HL-60/S4 (cell line): ENCODE measurements around the gene CLEC16A.

Source experiments
- in situ Hi-C: fragments of 300-500 bp; cut with MboI; formaldehyde crosslinking; loops from 2 replicates; pipeline ENCODE4 v1.14.3; 2022; ENCODE audit warnings: low sequenced_read_pairs

The CLEC16A gene

GRCh38 chr16:11128211-11129141, 184.1 kb downstream of the CLEC16A start:
- in situ Hi-C loops = no loop called here

DNA sequence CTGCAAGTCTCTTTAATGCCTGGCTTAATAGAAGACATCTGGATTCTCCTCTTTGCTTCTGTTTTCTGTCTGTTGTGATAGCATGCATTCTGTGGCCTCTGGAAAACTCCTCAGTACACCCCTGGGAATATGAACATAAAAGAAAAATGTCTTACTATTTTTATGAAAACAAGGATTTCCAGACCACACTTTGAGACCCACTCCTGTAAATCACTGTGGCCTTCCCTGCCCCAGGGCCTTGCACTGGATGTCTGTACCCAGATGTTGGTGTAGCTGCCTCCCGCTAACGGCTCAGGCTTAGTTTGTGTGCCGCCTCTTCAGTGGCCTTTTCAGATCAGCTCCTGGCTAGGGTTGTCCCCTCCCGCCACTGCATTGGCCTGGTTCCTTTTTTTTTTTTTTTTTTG, 185.0 kb downstream of the CLEC16A start:
- in situ Hi-C loops = no loop called here

- in situ Hi-C loops = no loop called here
Measured at GRCh38 chr16:11130978-11131665, 186.8 kb downstream of the CLEC16A start.

GRCh38 chr16:11131706-11132105, 187.3 kb downstream of the CLEC16A start:
- in situ Hi-C loops = no loop called here

DNA sequence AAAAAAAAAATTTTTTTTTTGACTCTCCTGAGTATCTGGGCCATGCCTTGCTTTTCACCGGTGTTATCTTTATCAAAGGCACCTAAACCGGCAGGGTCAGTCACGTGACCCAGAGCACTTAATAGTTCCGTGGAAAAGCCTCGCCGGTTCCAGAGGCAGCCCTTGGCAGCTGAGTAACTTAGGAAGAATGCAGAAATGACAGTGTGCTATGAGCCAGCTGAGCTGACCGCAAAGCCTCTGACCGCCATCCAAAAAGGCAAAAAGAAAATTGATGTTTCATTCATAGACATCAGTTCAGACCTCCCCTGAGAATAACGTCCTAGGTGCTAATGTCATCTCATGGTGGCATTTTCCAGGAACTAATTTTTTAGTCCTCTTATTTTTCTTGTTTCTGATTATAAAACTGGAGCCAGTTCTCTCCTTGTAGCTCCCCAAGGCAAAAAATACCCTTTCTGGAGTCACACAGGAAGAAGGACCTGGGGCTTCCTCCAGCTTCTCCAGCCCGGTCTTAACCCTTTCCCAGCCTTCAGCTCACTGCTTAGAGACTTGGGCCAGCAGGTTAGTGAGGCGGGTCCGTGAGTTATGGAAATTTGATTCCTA, 189.1 kb downstream of the CLEC16A start:
- in situ Hi-C loops = no loop called here

DNA sequence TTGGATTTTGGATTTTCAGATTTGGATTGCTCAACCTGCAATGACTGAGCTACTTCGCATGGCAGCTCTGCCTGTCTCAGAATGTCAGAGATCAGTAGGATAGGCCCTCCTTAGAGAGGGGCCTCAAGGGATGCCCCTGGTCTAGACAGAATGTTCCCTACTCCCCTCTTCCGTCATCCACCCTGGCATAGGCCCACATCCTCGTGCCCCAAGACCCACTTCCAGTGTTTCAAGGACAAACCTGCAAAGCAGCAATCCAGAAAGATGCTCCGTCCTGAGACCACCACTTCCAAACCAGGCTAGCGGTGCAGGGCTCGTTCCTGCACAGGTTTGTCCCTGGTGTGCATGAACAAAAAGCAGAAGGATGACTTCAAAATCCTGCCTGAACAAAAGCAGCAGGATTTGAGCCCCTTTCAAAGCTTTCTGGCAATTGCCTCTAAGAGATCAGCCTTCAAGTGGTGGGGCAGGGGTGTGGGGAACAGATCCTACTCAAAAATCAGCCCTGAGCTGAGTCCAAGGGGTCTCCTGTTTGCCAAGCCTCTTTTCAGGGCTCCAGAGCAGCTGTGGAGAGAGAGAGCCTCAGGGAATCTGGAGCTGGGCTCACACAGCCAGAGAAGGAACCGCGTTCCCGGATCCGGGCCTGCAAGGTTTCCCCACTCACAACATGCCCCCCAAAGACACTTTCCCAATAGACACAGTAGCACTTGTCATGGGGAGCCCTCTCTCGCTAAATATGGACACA, 190.5 kb downstream of the CLEC16A start:
- in situ Hi-C loops = no loop called here

GRCh38 chr16:11135464-11135973, 191.2 kb downstream of the CLEC16A start:
- in situ Hi-C loops = no loop called here

DNA sequence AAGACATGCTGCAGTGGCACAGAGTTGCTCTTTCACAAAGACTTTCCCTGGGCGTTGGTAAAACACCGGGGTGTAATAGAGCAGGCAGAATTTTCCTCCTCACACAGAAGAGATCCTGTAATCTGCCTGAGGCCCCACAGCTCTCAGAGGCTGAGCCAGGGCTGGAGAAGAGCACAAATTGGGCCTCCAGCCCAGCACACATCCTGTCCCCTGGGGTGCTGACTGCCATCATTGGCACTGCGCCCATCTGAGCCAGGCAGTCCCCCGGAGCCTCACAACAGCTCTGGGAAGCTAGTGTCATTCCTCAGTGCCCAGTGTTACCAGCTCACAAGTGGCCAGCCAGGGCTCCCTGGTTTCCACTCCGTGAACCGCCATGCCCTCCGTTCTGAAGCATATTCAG, 192.2 kb downstream of the CLEC16A start:
- in situ Hi-C loops = no loop called here

- in situ Hi-C loops = no loop called here
Measured at GRCh38 chr16:11138022-11138768, 193.8 kb downstream of the CLEC16A start.

DNA sequence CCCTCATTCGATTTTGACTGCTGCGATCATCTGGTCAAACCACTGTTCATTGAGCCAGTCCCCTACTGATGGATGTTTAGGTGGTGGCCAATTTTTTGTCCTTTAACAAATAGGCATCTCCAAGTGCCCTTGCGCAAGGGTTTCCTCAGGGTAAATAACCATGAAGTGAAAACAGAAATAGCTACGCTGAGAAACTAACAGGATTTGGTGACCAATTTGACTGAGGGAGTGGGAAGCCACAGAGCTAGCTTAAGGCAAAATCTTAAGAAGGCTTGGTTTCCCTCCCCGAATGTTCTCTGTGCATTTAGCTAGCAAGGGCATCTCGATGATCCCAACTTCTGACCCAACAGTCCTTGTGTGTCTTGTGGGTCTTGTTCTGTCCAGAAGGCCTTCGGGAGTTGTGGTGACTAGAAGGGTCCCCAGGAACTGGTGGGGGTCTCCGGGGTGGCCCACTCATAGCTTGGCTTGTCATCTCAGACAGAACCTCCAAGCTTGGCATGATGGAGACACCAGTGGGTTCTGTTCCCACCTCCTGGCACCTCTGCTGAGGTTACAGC, 194.5 kb downstream of the CLEC16A start:
- in situ Hi-C loops = no loop called here

GRCh38 chr16:11139326-11140097, 195.1 kb downstream of the CLEC16A start:
- in situ Hi-C loops = no loop called here

GRCh38 chr16:11140098-11140375, 195.7 kb downstream of the CLEC16A start:
- in situ Hi-C loops = no loop called here

- in situ Hi-C loops = no loop called here
Measured at GRCh38 chr16:11140466-11140865, 196.1 kb downstream of the CLEC16A start.

DNA sequence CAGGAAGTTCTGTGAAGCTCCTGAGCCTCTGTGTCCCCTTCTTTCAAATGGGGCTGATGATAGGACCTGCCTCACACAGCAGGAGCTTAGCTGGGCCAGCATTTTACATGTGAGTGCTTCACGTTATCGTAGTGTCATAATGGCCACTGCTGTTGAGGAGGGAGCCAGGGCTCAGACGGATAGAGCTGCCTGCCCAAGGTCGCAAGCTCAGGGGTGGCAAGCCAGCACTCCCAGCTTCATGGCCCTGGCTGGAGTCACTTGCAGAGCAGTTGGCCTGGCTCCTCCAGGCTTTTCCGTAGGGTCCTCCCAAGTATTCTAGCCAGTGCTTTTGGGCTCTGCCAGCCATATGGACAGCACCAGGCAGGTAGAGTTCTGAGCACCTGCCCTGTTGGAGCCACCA, 196.5 kb downstream of the CLEC16A start:
- in situ Hi-C loops = no loop called here

- in situ Hi-C loops = no loop called here
Measured at GRCh38 chr16:11141409-11142260, 197.3 kb downstream of the CLEC16A start.

- in situ Hi-C loops = no loop called here
Measured at GRCh38 chr16:11142261-11142630, 197.9 kb downstream of the CLEC16A start.

- in situ Hi-C loops = no loop called here
Measured at GRCh38 chr16:11142951-11143350, 198.6 kb downstream of the CLEC16A start.

GRCh38 chr16:11143372-11144035, 199.1 kb downstream of the CLEC16A start:
- in situ Hi-C loops = no loop called here
